Measurements from ENCODE around the gene ALKBH1. TPM values are rescaled to one million over a fixed set of nuclear protein-coding genes. Genes with fewer than 3 reads are reported as not detected.
"Not testable (repeated sequence)": the region's sequence is repeated elsewhere in the genome, so short reads cannot be mapped to it uniquely, and the experiment has no call there.

The ALKBH1 gene
- polyA plus RNA-seq, 1 experiment: 14.0 TPM

- Histone ChIP-seq H3K27ac (ENCODE audit: low read depth, low read length) (no peak overlapping the region), H3K4me3 (ENCODE audit: low read depth, low read length) (no peak overlapping the region), H3K9me3 (ENCODE audit: control insufficient read depth, insufficient read depth, low read length) (no peaks in the 10 kb centered on the region), H3K27me3 (ENCODE audit: control insufficient read depth, insufficient read depth, low read length) (no peaks in the 10 kb centered on the region)
- ChIA-PET CTCF (interaction anchor here (0.9 kb wide), 1 partner anchor 11 kb away, joined by 5 read pairs; no protein-coding TSS in a partner anchor), POLR2A (interaction anchor here (1.0 kb wide), 1 partner anchor 19 kb away, joined by 3 read pairs; no protein-coding TSS in a partner anchor)
- TF ChIP-seq CTCF (IDR thresholded peaks at IDR 0.05; ENCODE audit: low read depth, low read length): no peak
- no peak for DNase-seq (ENCODE audit: low read depth, low spot score)
Observed at GRCh38 chr14:77640756-77641533, 66.9 kb downstream of the ALKBH1 start.

GRCh38 chr14:77638771-77639171 lies 69.1 kb downstream of the ALKBH1 start:
- peak; percentile 76 for DNase-seq (ENCODE audit: low read depth, low spot score)
- ChIA-PET POLR2A (interaction anchor here (0.6 to 1.3 kb wide), 4 partner anchors 10 to 92 kb away, joined by 3 to 6 read pairs (median 3); no protein-coding TSS in a partner anchor), CTCF (interaction anchor here (0.7 to 1.3 kb wide), 2 partner anchors 23 to 87 kb away, joined by 3 to 4 read pairs; no protein-coding TSS in a partner anchor)
- TF ChIP-seq CTCF (IDR thresholded peaks at IDR 0.05; ENCODE audit: low read depth, low read length): no peak
- H3K27me3 ChIP-seq (ENCODE audit: control insufficient read depth, insufficient read depth, low read length): no peaks in the 10 kb centered on the region
- H3K9me3 ChIP-seq (ENCODE audit: control insufficient read depth, insufficient read depth, low read length): peaks cover 8% of the 10 kb centered on the region
- no peak overlapping the region for H3K4me3 ChIP-seq (ENCODE audit: low read depth, low read length)
- H3K27ac ChIP-seq (ENCODE audit: low read depth, low read length): peak overlapping the region; percentile 59

GRCh38 chr14:77635869-77636268 lies 72.0 kb downstream of the ALKBH1 start:
- POLR2A ChIA-PET; H3K4me3 ChIP-seq (ENCODE audit: low read depth, low read length); DNase-seq (ENCODE audit: low read depth, low spot score); CTCF ChIA-PET; H3K27ac ChIP-seq (ENCODE audit: low read depth, low read length); H3K27me3 ChIP-seq (ENCODE audit: control insufficient read depth, insufficient read depth, low read length): not testable (repeated sequence)
- H3K9me3 ChIP-seq (ENCODE audit: control insufficient read depth, insufficient read depth, low read length): peaks cover 16% of the 10 kb centered on the region

GRCh38 chr14:77635466-77635865 lies 72.4 kb downstream of the ALKBH1 start:
- peaks cover 16% of the 10 kb centered on the region for H3K9me3 ChIP-seq (ENCODE audit: control insufficient read depth, insufficient read depth, low read length)
- CTCF ChIA-PET; H3K27me3 ChIP-seq (ENCODE audit: control insufficient read depth, insufficient read depth, low read length); POLR2A ChIA-PET; H3K27ac ChIP-seq (ENCODE audit: low read depth, low read length); H3K4me3 ChIP-seq (ENCODE audit: low read depth, low read length); DNase-seq (ENCODE audit: low read depth, low spot score): not testable (repeated sequence)

- DNase-seq (ENCODE audit: low read depth, low spot score): no peak
- ChIA-PET POLR2A (no interaction called here), CTCF (no interaction called here)
- H3K9me3 ChIP-seq (ENCODE audit: control insufficient read depth, insufficient read depth, low read length): peaks cover 16% of the 10 kb centered on the region
- no peak for TF ChIP-seq CTCF (IDR thresholded peaks at IDR 0.05; ENCODE audit: low read depth, low read length)
- peaks cover 2% of the 10 kb centered on the region for H3K27me3 ChIP-seq (ENCODE audit: control insufficient read depth, insufficient read depth, low read length)
- H3K27ac ChIP-seq (ENCODE audit: low read depth, low read length): no peak overlapping the region
- H3K4me3 ChIP-seq (ENCODE audit: low read depth, low read length): no peak overlapping the region
Observed at GRCh38 chr14:77630111-77630510, 77.7 kb downstream of the ALKBH1 start.

DNA sequence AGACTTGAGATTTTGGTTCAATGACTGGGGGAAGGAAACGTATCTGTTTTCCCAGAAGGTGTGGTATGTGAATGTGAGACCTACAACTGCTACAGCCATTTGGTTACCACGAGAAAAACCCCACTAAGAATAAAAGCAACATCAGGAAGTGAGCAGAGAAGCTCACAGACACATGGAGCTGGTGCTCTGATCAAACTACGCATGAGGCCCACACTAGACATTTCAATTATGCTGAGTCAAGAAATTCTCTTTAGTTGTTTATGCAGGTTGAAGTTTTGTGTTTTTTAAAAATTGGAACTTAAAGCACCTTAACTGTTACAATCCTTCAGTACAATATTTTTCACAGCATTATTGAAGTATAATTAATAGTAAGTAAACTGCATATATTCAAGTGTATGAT lies 82.5 kb downstream of the ALKBH1 start:
- H3K9me3 ChIP-seq (ENCODE audit: control insufficient read depth, insufficient read depth, low read length): no peaks in the 10 kb centered on the region
- H3K27me3 ChIP-seq (ENCODE audit: control insufficient read depth, insufficient read depth, low read length): no peaks in the 10 kb centered on the region
- ChIA-PET CTCF (no interaction called here), POLR2A (no interaction called here)
- TF ChIP-seq CTCF (IDR thresholded peaks at IDR 0.05; ENCODE audit: low read depth, low read length): no peak
- H3K27ac ChIP-seq (ENCODE audit: low read depth, low read length): no peak overlapping the region
- DNase-seq (ENCODE audit: low read depth, low spot score): no peak
- no peak overlapping the region for H3K4me3 ChIP-seq (ENCODE audit: low read depth, low read length)
